Left lung (tissue), 10 donors: ENCODE data around the gene CCDC51. TPM values are rescaled to one million over a fixed set of nuclear protein-coding genes. Genes with fewer than 3 reads are reported as not detected.
A peak's percentile ranks its signal among the peaks of the same experiment; 100 is the strongest.

Experiments used
- ATAC-seq: fragments of 200-7000 bp; cut with Tn5 transposase; one replicate; pipeline ENCODE4 v1.9.1; 2020; ENCODE audit warnings: moderate library complexity
- DNase-seq, 4 donors: peaks; one replicate each; pipeline ENCODE4 v3.0.0-alpha.2; 2013 to 2020
- H3K27ac ChIP-seq, 2 donors: fragments of 200-600 bp; sonication (generic) in 1 of 2; one replicate each; pipeline versions ENCODE4 v1.5.0 to v1.8.0; 2020 to 2021
- H3K27me3 ChIP-seq, 2 donors: fragments of 200-600 bp; sonication (generic) in 1 of 2; one replicate each; pipeline versions ENCODE4 v1.5.0 to v1.8.0; 2020 to 2021
- H3K36me3 ChIP-seq, 2 donors: fragments of 200-600 bp; sonication (generic) in 1 of 2; one replicate each; pipeline versions ENCODE4 v1.5.0 to v1.8.0; 2020 to 2021
- H3K4me1 ChIP-seq, 2 donors: fragments of 200-600 bp; one replicate each; pipeline ENCODE4 v1.8.0; 2021
- H3K4me3 ChIP-seq, 2 donors: fragments of 200-600 bp; sonication (generic) in 1 of 2; one replicate each; pipeline versions ENCODE4 v1.5.0 to v1.8.0; 2020 to 2021; ENCODE audit warnings: mild to moderate bottlenecking in 1 of 2
- H3K9me3 ChIP-seq, 2 donors: fragments of 200-600 bp; sonication (generic) in 1 of 2; one replicate each; pipeline versions ENCODE4 v1.5.0 to v1.8.0; 2020 to 2021
- intact Hi-C, 2 donors: fragments of 100-400 bp; cut with DNase I; formaldehyde crosslinking; loops; one replicate each; pipeline versions ENCODE4 v1.11.2 to v1.14.2; 2022
- polyA plus RNA-seq, 6 donors: library from polyadenylated mRNA; unstranded; fragments of 120-200 nt; gene quantifications; one replicate each; pipeline ENCODE4 v1.2.1, GENCODE V29; 2013; ENCODE audit not compliant: insufficient read length in 6 of 6
- total RNA-seq, 2 donors: library from RNA; stranded (reverse); fragmentation: NEBNext Ultra II Directional; extraction: Animal tissue kit (Norgen Biotek cat#: 25700); gene quantifications; one replicate each; pipeline ENCODE4 v1.2.1, GENCODE V29; 2021
- TF ChIP-seq, protein P1 (sequence below), 2 donors: fragments of 200-600 bp; sonication (generic) in 1 of 2; IDR thresholded peaks; one replicate each; pipeline versions ENCODE4 v1.5.0 to v1.8.0; 2021; ENCODE audit warnings: antibody characterized with exemption in 2 of 2
- donor health status: DM: no; HTN: yes; CAD: no.
- donor health status: DM: no; HTN: no; CAD: no.

Gene CCDC51
- total and polyA plus RNA-seq, 8 donors = 13.4 to 16.2 (median 14.8) TPM

GRCh38 chr3:48426944-48427629 is 12.8 kb downstream of the CCDC51 start:
- H3K4me1 ChIP-seq = peaks cover 27 to 50% of the 10 kb centered on the region in 2 donors
- ATAC-seq (no peak), DNase-seq (no peak)
- intact Hi-C loops = no loop called here
- H3K4me3 ChIP-seq = peak overlapping the region in 1 of 2 donors; percentile 67
- H3K36me3 ChIP-seq = peaks cover 0 to 7% of the 10 kb centered on the region in 2 donors
- H3K27ac ChIP-seq = peak overlapping the region in 1 of 2 donors; percentile 10
- no peaks in the 10 kb centered on the region for H3K9me3 ChIP-seq
- TF ChIP-seq, protein P1, sequence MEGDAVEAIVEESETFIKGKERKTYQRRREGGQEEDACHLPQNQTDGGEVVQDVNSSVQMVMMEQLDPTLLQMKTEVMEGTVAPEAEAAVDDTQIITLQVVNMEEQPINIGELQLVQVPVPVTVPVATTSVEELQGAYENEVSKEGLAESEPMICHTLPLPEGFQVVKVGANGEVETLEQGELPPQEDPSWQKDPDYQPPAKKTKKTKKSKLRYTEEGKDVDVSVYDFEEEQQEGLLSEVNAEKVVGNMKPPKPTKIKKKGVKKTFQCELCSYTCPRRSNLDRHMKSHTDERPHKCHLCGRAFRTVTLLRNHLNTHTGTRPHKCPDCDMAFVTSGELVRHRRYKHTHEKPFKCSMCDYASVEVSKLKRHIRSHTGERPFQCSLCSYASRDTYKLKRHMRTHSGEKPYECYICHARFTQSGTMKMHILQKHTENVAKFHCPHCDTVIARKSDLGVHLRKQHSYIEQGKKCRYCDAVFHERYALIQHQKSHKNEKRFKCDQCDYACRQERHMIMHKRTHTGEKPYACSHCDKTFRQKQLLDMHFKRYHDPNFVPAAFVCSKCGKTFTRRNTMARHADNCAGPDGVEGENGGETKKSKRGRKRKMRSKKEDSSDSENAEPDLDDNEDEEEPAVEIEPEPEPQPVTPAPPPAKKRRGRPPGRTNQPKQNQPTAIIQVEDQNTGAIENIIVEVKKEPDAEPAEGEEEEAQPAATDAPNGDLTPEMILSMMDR (IDR thresholded peaks at IDR 0.05) = no peak
- peaks cover 0 to 14% of the 10 kb centered on the region in 2 donors for H3K27me3 ChIP-seq

DNA sequence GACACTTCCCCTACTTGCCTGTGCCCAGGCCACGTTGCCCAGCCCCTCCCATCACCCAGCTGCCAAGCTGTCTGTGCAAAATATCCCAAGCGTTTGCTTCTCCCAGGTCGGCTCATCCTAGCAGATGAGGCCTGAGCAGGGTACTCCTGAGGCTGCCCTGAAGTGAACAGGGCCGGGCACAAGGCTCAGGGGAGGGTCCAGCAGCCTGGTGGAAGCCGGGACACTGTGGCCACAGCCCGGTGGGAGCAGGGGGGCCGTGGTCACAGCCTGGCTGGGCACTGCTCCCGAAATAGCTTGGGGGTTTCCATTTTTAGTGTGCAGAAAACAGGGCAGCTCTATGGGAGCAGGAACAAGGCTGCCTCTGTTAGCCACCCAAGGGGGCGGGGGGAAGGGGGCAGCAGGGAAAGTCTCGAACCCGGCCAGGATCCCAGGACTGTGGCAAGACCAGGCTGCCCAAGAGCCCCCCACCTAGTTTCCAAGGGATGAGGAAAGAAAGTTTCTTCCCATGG is 13.5 kb downstream of the CCDC51 start:
- Histone ChIP-seq H3K36me3 (peaks cover 0 to 5% of the 10 kb centered on the region in 2 donors), H3K27me3 (peaks cover 0 to 14% of the 10 kb centered on the region in 2 donors), H3K9me3 (no peaks in the 10 kb centered on the region), H3K4me3 (peak overlapping the region in 1 of 2 donors; percentile 67), H3K4me1 (peaks cover 27 to 50% of the 10 kb centered on the region in 2 donors), H3K27ac (peak overlapping the region in 1 of 2 donors; percentile 10)
- intact Hi-C loops = no loop called here
- DNase-seq (no peak), ATAC-seq (no peak)
- TF ChIP-seq, protein P1 (IDR thresholded peaks at IDR 0.05) = no peak

- Histone ChIP-seq H3K4me1 (peaks cover 27 to 45% of the 10 kb centered on the region in 2 donors), H3K27ac (no peak overlapping the region), H3K27me3 (peaks cover 0 to 14% of the 10 kb centered on the region in 2 donors), H3K4me3 (no peak overlapping the region), H3K9me3 (no peaks in the 10 kb centered on the region), H3K36me3 (peaks cover 0 to 7% of the 10 kb centered on the region in 2 donors)
- intact Hi-C loops = no loop called here
- ATAC-seq (no peak), DNase-seq (peak in 2 of 4 donors; percentile 34 to 65)
- TF ChIP-seq, protein P1 (IDR thresholded peaks at IDR 0.05) = no peak
These were observed 14.6 kb downstream of the CCDC51 start for GRCh38 chr3:48425281-48425812.

DNA sequence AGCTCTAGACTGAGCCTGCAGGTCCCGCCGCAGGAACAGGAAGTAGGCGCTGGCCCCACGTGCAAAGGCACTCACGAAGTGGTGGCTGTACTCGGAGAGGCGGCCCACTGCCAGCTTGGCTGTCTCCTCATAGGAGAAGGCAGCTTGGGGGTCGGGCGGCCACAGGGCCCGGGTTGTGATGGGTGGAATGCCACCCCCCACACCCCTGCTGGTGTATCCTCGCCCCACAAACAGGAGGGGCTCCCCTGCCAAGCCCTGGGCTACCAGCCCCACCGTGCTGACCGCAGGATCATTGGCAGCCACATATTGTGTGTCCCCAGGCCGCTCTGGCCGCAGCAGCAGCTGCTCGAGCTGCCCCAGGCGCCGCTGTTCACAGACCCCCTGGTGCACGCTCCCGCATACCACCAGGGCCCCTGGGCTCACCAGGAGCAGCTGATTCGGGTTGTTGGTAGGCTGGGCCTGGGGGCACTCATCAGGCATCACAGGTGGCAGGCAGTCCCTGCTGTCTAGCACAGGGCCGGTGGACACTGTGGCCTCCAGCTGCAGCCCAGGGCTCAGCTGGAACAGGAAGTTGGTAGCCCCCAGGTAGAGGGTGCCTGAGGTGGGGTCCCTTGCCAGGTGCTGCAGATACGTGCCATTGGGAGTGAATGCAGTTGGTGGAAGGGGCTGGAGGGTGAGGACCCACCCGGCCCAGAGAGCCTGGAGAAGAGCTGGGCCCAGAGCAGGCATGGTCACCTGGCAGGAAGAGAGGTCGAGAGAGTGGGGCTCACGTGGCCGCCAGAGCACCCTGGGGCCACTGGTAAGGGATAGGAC is 15.8 kb downstream of the CCDC51 start:
- H3K4me3 ChIP-seq = no peak overlapping the region
- no peaks in the 10 kb centered on the region for H3K9me3 ChIP-seq
- intact Hi-C loops = no loop called here
- no peak for ATAC-seq
- peaks cover 27 to 38% of the 10 kb centered on the region in 2 donors for H3K4me1 ChIP-seq
- peaks cover 0 to 16% of the 10 kb centered on the region in 2 donors for H3K36me3 ChIP-seq
- DNase-seq = peak in 1 of 4 donors; percentile 71
- H3K27me3 ChIP-seq = peaks cover 0 to 13% of the 10 kb centered on the region in 2 donors
- no peak overlapping the region for H3K27ac ChIP-seq
- TF ChIP-seq, protein P1 (IDR thresholded peaks at IDR 0.05) = no peak
